ENCODE measurements around the gene DDX39A. TPM values are rescaled to one million over a fixed set of nuclear protein-coding genes. Genes with fewer than 3 reads are reported as not detected.

Gene DDX39A
- total RNA-seq, 4 donors from 2014 or later, result 59.2 to 144 (median 88.4) TPM

DNA sequence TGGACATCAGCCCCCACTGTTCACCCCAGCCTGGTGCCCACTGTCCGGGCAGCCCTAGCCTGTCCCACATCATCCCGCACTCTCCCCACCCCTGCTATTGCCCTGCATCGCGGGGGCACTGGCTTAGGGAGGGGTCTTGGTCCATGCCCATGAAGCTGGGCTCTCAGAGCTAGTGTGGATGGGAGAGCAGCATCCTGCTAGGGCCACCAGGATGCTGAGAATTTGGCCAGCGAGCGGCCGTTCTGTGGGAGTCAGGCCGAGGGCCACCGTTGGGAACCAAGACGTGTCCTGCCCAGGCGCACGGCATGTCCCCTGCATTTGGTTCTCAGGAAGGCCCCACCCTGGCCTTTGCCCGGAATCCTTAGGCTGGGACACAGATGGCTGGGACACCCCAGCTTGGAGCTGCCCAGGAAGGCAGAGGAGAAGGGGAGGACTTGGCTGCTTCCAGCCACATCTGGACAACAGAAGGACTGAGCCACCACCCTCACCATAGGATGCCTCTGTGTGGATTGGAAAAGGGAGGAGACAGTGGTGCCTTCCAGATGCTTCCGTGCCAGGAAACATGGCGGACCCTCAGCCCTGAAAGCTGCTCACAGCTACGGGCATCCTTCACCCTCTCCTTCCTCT is 23.3 kb downstream of the DDX39A start:
- no peak for DNase-seq
- H3K4me1 ChIP-seq, result no peaks in the 10 kb centered on the region
- H3K36me3 ChIP-seq, result peaks cover 0 to 52% (median 4%) of the 10 kb centered on the region in 3 donors
- WGBS, 2 donors, result 77 to 78% methylated on average over 5 to 7 of the region's 16 CpGs
- H3K27ac ChIP-seq, result no peak overlapping the region
- no peaks in the 10 kb centered on the region for H3K27me3 ChIP-seq
- intact Hi-C loops (cut with DNase I), result no loop called here
- TF ChIP-seq, protein P1, sequence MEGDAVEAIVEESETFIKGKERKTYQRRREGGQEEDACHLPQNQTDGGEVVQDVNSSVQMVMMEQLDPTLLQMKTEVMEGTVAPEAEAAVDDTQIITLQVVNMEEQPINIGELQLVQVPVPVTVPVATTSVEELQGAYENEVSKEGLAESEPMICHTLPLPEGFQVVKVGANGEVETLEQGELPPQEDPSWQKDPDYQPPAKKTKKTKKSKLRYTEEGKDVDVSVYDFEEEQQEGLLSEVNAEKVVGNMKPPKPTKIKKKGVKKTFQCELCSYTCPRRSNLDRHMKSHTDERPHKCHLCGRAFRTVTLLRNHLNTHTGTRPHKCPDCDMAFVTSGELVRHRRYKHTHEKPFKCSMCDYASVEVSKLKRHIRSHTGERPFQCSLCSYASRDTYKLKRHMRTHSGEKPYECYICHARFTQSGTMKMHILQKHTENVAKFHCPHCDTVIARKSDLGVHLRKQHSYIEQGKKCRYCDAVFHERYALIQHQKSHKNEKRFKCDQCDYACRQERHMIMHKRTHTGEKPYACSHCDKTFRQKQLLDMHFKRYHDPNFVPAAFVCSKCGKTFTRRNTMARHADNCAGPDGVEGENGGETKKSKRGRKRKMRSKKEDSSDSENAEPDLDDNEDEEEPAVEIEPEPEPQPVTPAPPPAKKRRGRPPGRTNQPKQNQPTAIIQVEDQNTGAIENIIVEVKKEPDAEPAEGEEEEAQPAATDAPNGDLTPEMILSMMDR (IDR thresholded peaks at IDR 0.05), result no peak
- TF ChIP-seq POLR2A (IDR thresholded peaks at IDR 0.05), result no peak
- no peaks in the 10 kb centered on the region for H3K9me3 ChIP-seq
- H3K4me3 ChIP-seq, result no peak overlapping the region

DNA sequence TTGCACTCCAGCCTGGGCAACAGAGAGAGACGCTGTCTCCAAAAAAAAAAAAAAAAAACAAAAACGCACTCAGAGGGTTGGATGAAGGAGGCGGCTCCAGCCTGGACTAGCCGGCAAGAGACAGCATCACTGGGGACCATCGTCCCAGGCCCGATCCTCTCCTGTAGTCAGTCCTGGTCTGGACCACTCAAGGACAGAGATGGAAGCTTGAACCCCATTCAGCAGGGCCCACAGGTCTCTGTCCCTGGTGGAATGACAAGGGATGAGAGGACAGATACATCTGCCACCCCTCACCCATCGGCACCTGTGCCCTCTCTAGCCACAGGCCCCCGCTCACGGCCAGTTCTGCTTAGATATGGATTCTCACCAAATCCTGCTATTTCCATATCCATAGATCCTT is 23.9 kb downstream of the DDX39A start:
- Histone ChIP-seq H3K27me3 (no peaks in the 10 kb centered on the region), H3K4me3 (no peak overlapping the region), H3K4me1 (no peaks in the 10 kb centered on the region), H3K27ac (no peak overlapping the region), H3K36me3 (peaks cover 0 to 54% (median 4%) of the 10 kb centered on the region in 3 donors), H3K9me3 (no peaks in the 10 kb centered on the region)
- intact Hi-C loops (cut with DNase I), result no loop called here
- TF ChIP-seq, protein P1 (IDR thresholded peaks at IDR 0.05), result no peak
- no peak for TF ChIP-seq POLR2A (IDR thresholded peaks at IDR 0.05)
- 87 to 92% methylated on average over 9 of the region's 9 CpGs for WGBS, 2 donors
- no peak for DNase-seq

DNA sequence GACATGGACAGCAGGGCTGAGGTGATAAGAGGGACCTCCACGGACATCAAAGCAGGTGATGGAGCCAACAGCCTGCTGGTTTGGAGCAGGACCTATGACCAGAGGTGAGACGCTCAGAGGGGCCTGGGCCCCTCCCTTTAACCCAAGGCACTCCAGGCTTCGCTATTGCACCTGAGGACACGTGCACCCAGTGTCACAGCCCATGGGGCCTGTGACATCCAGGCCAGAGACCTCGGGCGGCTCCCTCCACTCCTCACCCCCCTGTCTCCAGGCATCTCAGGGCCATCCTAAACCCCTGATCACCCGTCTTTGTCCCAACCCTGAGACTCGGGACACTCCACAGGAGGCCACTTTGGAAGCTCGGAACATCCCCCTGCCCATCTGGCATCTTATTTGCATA is 25.0 kb downstream of the DDX39A start:
- intact Hi-C loops (cut with DNase I), result no loop called here
- TF ChIP-seq, protein P1 (IDR thresholded peaks at IDR 0.05), result no peak
- no peak for TF ChIP-seq POLR2A (IDR thresholded peaks at IDR 0.05)
- no peak overlapping the region for H3K27ac ChIP-seq
- no peaks in the 10 kb centered on the region for H3K4me1 ChIP-seq
- H3K9me3 ChIP-seq, result no peaks in the 10 kb centered on the region
- H3K27me3 ChIP-seq, result no peaks in the 10 kb centered on the region
- DNase-seq, result no peak
- WGBS, 2 donors, result 82 to 95% methylated on average over 8 to 9 of the region's 9 CpGs
- peaks cover 0 to 48% (median 4%) of the 10 kb centered on the region in 3 donors for H3K36me3 ChIP-seq
- no peak overlapping the region for H3K4me3 ChIP-seq

DNA sequence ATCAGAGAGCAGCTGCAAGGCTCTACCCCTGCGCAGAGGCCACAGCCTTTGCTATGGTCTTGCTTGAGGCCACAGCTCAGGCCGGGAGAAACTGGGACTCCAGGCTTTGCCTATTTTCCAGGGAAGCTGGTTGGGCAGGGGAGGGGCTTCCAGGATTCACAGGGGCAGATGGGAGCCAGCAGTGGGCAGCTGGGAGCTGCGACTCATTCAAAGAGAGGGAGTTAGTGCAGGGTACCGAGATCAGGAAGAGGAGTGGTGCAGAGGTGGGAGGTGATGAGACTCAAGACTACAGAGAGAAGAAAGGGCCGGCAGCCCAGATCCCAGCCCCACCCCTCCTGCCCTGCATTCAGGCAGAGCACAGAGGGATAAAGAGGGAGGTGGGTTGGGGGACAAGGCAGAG is 25.8 kb downstream of the DDX39A start:
- Histone ChIP-seq H3K36me3 (peaks cover 0 to 48% (median 4%) of the 10 kb centered on the region in 3 donors), H3K9me3 (no peaks in the 10 kb centered on the region), H3K4me1 (no peaks in the 10 kb centered on the region), H3K27me3 (no peaks in the 10 kb centered on the region), H3K4me3 (no peak overlapping the region), H3K27ac (no peak overlapping the region)
- intact Hi-C loops (cut with DNase I), result no loop called here
- DNase-seq, result no peak
- 67 to 77% methylated on average over 5 of the region's 5 CpGs for WGBS, 2 donors
- no peak for TF ChIP-seq POLR2A (IDR thresholded peaks at IDR 0.05)
- TF ChIP-seq, protein P1 (IDR thresholded peaks at IDR 0.05), result no peak

DNA sequence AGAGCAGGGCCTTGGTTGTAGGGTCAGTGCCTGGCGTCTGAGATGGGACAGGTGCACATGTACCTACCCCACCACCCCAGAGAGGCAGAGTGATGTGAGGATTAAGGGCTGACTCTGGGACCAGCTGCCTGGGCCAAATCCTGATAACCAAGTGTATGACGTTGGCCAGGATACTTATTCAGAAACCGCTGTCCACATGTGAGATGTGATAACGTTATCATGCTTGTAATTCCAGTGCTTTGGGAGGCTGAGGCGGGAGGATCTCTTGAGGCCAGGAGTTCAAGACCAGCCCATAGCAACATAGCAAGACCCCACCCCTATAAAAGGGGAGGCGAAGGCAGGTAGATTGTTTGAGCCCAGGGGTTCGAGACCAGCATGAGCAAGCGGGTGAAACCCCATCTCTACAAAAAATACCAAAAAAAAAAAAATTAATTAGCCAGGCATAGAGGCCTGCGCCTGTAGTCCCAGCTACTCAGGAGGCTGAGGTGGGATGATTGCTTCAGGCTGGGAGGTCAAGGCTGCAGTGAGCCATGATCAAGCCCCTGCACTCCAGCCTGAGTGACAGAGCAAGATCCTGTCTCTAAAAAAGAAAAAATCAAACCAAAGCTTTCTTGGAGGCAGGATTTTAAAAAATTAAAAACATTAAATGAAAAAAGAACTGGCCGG is 27.9 kb downstream of the DDX39A start:
- Histone ChIP-seq H3K36me3 (peaks cover 0 to 48% (median 4%) of the 10 kb centered on the region in 3 donors), H3K27me3 (no peaks in the 10 kb centered on the region), H3K4me1 (no peaks in the 10 kb centered on the region), H3K27ac (no peak overlapping the region), H3K9me3 (no peaks in the 10 kb centered on the region), H3K4me3 (no peak overlapping the region)
- TF ChIP-seq POLR2A (IDR thresholded peaks at IDR 0.05), result no peak
- TF ChIP-seq, protein P1 (IDR thresholded peaks at IDR 0.05), result no peak
- 88 to 92% methylated on average over 7 to 10 of the region's 10 CpGs for WGBS, 2 donors
- no peak for DNase-seq
- intact Hi-C loops (cut with DNase I), result no loop called here

All from esophagus squamous epithelium (tissue), 5 donors.